GM23248 (cell line): ENCODE results near the gene IP6K1.

Source experiments
- EZH2 ChIP-seq: fragments of 200-600 bp; sonication (generic); IDR thresholded peaks from 2 replicates; pipeline ENCODE4 v1.6.1; 2018; ENCODE audit warnings: antibody characterized with exemption, mild to moderate bottlenecking; ENCODE audit not compliant: insufficient read depth, poor library complexity, severe bottlenecking
- EZH2phosphoT487 ChIP-seq: fragments of 200-600 bp; sonication (generic); IDR thresholded peaks from 2 replicates; pipeline ENCODE4 v1.6.1; 2018; ENCODE audit warnings: antibody characterized with exemption, moderate library complexity, mild to moderate bottlenecking, low read depth; ENCODE audit not compliant: insufficient read depth

DNA sequence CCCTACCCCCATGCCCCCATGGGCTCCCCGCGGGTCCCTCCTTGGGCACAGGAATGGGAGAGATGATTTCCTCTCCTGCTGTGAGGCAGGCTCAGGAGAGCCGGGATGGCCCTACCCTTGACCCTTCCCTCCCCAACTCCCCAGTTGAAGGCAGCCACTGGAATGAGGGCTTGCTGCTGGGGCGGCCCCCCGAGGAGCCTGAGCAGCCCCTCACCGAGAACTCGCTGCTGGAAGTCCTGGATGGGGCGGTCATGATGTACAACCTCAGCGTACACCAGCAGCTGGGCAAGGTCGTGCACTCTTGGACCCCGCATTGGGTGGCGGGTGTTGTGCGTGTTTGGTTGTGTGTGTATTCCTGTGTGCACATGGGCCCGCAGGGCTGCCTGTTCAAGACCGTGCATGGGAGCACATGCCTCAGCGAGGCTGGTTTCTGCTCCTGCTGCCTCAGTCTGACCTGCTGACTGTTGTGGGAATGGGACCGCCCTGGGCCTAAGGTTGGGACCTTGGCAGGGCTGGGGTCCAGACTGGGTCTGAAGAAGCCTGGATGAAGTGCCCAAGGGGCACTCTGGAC lies 80.9 kb downstream of the IP6K1 start:
- TF ChIP-seq EZH2phosphoT487 (no peak), EZH2 (no peak)
